ENCODE measurements around the gene CALD1.

DNA sequence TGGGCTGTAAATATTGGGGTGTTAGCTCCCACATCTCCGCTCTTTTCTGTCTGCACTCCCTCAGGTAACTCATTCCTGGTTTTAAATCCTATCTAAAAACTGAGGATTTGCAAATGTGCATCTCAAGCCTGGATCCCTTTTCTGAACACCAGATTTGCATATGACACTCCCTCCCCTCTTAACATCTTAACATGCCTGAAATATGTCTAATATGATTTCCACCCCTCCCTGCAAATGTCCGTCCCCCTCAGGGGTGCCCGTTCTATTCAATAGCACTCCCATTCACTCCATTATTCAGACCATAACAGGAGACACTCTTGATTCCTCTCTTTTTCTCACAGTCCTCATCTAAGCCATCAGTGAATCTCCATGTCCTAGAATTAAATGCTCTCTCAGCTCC is 8.3 kb upstream of the CALD1 start:
- TF ChIP-seq, protein P1, sequence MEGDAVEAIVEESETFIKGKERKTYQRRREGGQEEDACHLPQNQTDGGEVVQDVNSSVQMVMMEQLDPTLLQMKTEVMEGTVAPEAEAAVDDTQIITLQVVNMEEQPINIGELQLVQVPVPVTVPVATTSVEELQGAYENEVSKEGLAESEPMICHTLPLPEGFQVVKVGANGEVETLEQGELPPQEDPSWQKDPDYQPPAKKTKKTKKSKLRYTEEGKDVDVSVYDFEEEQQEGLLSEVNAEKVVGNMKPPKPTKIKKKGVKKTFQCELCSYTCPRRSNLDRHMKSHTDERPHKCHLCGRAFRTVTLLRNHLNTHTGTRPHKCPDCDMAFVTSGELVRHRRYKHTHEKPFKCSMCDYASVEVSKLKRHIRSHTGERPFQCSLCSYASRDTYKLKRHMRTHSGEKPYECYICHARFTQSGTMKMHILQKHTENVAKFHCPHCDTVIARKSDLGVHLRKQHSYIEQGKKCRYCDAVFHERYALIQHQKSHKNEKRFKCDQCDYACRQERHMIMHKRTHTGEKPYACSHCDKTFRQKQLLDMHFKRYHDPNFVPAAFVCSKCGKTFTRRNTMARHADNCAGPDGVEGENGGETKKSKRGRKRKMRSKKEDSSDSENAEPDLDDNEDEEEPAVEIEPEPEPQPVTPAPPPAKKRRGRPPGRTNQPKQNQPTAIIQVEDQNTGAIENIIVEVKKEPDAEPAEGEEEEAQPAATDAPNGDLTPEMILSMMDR (IDR thresholded peaks at IDR 0.05; ENCODE audit: low read depth, low read length, poor library complexity, severe bottlenecking) = no peak
- no peak for TF ChIP-seq EZH2phosphoT487 (IDR thresholded peaks at IDR 0.05; ENCODE audit: borderline replicate concordance, low read length)
